ENCODE measurements around the gene KCNJ16. TPM values are rescaled to one million over a fixed set of nuclear protein-coding genes. Genes with fewer than 3 reads are reported as not detected.

The KCNJ16 gene
- total RNA-seq, 1 experiment from 2014 or later, result not detected

- CTCF ChIA-PET, result no interaction called here
- H3K27me3 Mint-ChIP-seq (ENCODE audit: unreplicated experiment), result no peaks in the 10 kb centered on the region
- BruUV-seq (replicated peaks), result no TSS peak
- no peak overlapping the region for H3K27ac Mint-ChIP-seq (ENCODE audit: unreplicated experiment)
- no peak for TF ChIP-seq CTCF (IDR thresholded peaks at IDR 0.05; ENCODE audit: unreplicated experiment)
- peaks cover 8% of the 10 kb centered on the region for H3K4me1 Mint-ChIP-seq (ENCODE audit: low read depth, unreplicated experiment)
- intact Hi-C loops (cut with micrococcal nuclease; ENCODE audit: unreplicated experiment), result no loop called here
- no peaks in the 10 kb centered on the region for H3K36me3 Mint-ChIP-seq (ENCODE audit: insufficient read depth, unreplicated experiment)
- H3K4me3 Mint-ChIP-seq (ENCODE audit: low read depth, unreplicated experiment), result no peak overlapping the region
- peaks cover 17% of the 10 kb centered on the region for H3K9me3 Mint-ChIP-seq (ENCODE audit: low read depth, unreplicated experiment)
- DNase-seq, result no peak
These were observed 1.8 kb downstream of the KCNJ16 start for GRCh38 chr17:70076831-70077230.

GRCh38 chr17:70078549-70078948 lies 3.5 kb downstream of the KCNJ16 start:
- peaks cover 19% of the 10 kb centered on the region for H3K9me3 Mint-ChIP-seq (ENCODE audit: low read depth, unreplicated experiment)
- peaks cover 8% of the 10 kb centered on the region for H3K4me1 Mint-ChIP-seq (ENCODE audit: low read depth, unreplicated experiment)
- TF ChIP-seq CTCF (IDR thresholded peaks at IDR 0.05; ENCODE audit: unreplicated experiment), result no peak
- intact Hi-C loops (cut with micrococcal nuclease; ENCODE audit: unreplicated experiment), result no loop called here
- H3K36me3 Mint-ChIP-seq (ENCODE audit: insufficient read depth, unreplicated experiment), result no peaks in the 10 kb centered on the region
- no peak overlapping the region for H3K27ac Mint-ChIP-seq (ENCODE audit: unreplicated experiment)
- DNase-seq, result no peak
- H3K4me3 Mint-ChIP-seq (ENCODE audit: low read depth, unreplicated experiment), result no peak overlapping the region
- no peaks in the 10 kb centered on the region for H3K27me3 Mint-ChIP-seq (ENCODE audit: unreplicated experiment)
- CTCF ChIA-PET, result no interaction called here
- no TSS peak for BruUV-seq (replicated peaks)

- DNase-seq, result no peak
- H3K9me3 Mint-ChIP-seq (ENCODE audit: low read depth, unreplicated experiment), result peaks cover 18% of the 10 kb centered on the region
- no peaks in the 10 kb centered on the region for H3K27me3 Mint-ChIP-seq (ENCODE audit: unreplicated experiment)
- BruUV-seq (replicated peaks), result no TSS peak
- CTCF ChIA-PET, result no interaction called here
- H3K4me1 Mint-ChIP-seq (ENCODE audit: low read depth, unreplicated experiment), result peaks cover 8% of the 10 kb centered on the region
- H3K4me3 Mint-ChIP-seq (ENCODE audit: low read depth, unreplicated experiment), result no peak overlapping the region
- intact Hi-C loops (cut with micrococcal nuclease; ENCODE audit: unreplicated experiment), result no loop called here
- TF ChIP-seq CTCF (IDR thresholded peaks at IDR 0.05; ENCODE audit: unreplicated experiment), result no peak
- no peak overlapping the region for H3K27ac Mint-ChIP-seq (ENCODE audit: unreplicated experiment)
- H3K36me3 Mint-ChIP-seq (ENCODE audit: insufficient read depth, unreplicated experiment), result no peaks in the 10 kb centered on the region
These were observed 4.0 kb downstream of the KCNJ16 start for GRCh38 chr17:70078994-70079531.

GRCh38 chr17:70080541-70081347 lies 5.7 kb downstream of the KCNJ16 start:
- H3K27me3 Mint-ChIP-seq (ENCODE audit: unreplicated experiment), result no peaks in the 10 kb centered on the region
- H3K27ac Mint-ChIP-seq (ENCODE audit: unreplicated experiment), result no peak overlapping the region
- no TSS peak for BruUV-seq (replicated peaks)
- TF ChIP-seq CTCF (IDR thresholded peaks at IDR 0.05; ENCODE audit: unreplicated experiment), result no peak
- no peaks in the 10 kb centered on the region for H3K4me1 Mint-ChIP-seq (ENCODE audit: low read depth, unreplicated experiment)
- intact Hi-C loops (cut with micrococcal nuclease; ENCODE audit: unreplicated experiment), result no loop called here
- H3K4me3 Mint-ChIP-seq (ENCODE audit: low read depth, unreplicated experiment), result no peak overlapping the region
- CTCF ChIA-PET, result interaction anchor here (1.2 kb wide), 1 partner anchor 9 kb away, joined by 3 read pairs; no protein-coding TSS in a partner anchor
- H3K36me3 Mint-ChIP-seq (ENCODE audit: insufficient read depth, unreplicated experiment), result no peaks in the 10 kb centered on the region
- no peak for DNase-seq
- H3K9me3 Mint-ChIP-seq (ENCODE audit: low read depth, unreplicated experiment), result peaks cover 16% of the 10 kb centered on the region

Data from Calu3 (cell line).